Sigmoid colon (tissue), 4 donors: Measurements from ENCODE around the gene ZNF652.

Experiments used
- CTCF ChIP-seq, 4 experiments: fragments of 450-650 bp in 3 of 4; fragments of 200-600 bp in 1 of 4; IDR thresholded peaks; one replicate each; pipeline ENCODE4 v1.5.1; 2016 to 2019; ENCODE audit warnings: antibody characterized with exemption in 4 of 4, mild to moderate bottlenecking in 3 of 4, moderate library complexity in 2 of 4
- EP300 ChIP-seq, 4 donors: sonication (generic); formaldehyde crosslinking; IDR thresholded peaks; one replicate each; pipeline ENCODE4 v1.6.1; 2017; ENCODE audit warnings: antibody characterized with exemption in 4 of 4
- POLR2AphosphoS5 ChIP-seq, 4 donors: sonication (generic); formaldehyde crosslinking; IDR thresholded peaks; one replicate each; pipeline ENCODE4 v1.6.1; 2017; ENCODE audit warnings: antibody characterized with exemption in 4 of 4

DNA sequence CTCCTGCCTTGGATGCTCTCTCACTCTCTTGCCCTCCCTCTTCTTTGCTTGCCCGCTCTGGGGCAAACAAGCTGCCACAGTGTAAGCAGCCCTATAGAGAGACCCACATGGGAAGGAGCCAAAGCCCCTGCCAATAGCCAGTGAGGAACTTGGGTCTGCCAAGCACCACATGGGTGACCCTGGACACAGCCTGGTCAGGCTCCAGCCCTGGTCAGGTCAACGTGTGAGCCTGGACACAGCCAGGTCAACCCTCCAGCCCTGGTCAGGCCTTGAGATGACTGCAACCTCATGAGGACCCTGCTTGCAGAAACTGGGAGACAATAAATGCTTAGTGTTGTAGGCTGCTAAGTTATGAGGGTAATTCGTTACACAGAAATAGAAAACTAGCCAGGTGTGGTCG lies 117.2 kb downstream of the ZNF652 start:
- TF ChIP-seq CTCF (IDR thresholded peaks at IDR 0.05) (no peak), EP300 (IDR thresholded peaks at IDR 0.05) (no peak), POLR2AphosphoS5 (IDR thresholded peaks at IDR 0.05) (no peak)
